HG03521 (cell line): ENCODE results near the gene TTR.

Source experiments
- ATAC-seq: cut with Tn5 transposase; IDR thresholded peaks from one replicate; pipeline ENCODE4 v1.9.1; 2021; ENCODE audit warnings: mild to moderate bottlenecking, moderate library complexity; ENCODE audit not compliant: unreplicated experiment

TTR gene

DNA sequence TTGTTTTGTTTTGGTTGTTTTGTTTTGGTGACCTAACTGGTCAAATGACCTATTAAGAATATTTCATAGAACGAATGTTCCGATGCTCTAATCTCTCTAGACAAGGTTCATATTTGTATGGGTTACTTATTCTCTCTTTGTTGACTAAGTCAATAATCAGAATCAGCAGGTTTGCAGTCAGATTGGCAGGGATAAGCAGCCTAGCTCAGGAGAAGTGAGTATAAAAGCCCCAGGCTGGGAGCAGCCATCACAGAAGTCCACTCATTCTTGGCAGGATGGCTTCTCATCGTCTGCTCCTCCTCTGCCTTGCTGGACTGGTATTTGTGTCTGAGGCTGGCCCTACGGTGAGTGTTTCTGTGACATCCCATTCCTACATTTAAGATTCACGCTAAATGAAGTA is at the start of gene TTR:
TSS of gene TTR (plus strand) at position 250 of the 400 bp plus-strand sequence. CDS start at position 276, 26 bp downstream.
- ATAC-seq: no peak

GRCh38 chr18:31546476-31546875 is 45.2 kb upstream of the TTR start:
- ATAC-seq: no peak

- ATAC-seq: no peak
Observed at GRCh38 chr18:31548853-31549252, 42.8 kb upstream of the TTR start.

DNA sequence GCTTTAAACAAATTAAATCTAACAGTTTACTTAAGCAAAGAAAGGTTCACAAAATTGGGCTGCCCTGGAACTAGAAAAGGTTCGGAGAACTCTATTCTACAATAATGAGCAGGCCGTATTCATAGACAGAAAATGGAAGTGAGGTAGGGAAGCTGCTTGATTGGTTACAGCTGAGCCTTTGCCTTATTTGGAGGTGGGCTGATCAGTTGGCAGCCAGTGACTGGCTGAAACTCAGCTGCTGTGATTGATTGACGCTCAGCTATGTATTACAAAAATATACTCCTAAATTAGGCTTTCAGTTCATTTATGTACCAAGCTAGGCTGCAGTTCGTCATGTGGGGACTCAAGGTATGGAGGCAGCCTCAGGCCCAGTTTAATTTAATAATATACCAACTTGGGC is 42.3 kb upstream of the TTR start:
- ATAC-seq: no peak

- no peak for ATAC-seq
Observed at GRCh38 chr18:31551883-31552282, 39.8 kb upstream of the TTR start.

- no peak for ATAC-seq
Observed at GRCh38 chr18:31553800-31554199, 37.9 kb upstream of the TTR start.

GRCh38 chr18:31554776-31555175 is 36.9 kb upstream of the TTR start:
- no peak for ATAC-seq

DNA sequence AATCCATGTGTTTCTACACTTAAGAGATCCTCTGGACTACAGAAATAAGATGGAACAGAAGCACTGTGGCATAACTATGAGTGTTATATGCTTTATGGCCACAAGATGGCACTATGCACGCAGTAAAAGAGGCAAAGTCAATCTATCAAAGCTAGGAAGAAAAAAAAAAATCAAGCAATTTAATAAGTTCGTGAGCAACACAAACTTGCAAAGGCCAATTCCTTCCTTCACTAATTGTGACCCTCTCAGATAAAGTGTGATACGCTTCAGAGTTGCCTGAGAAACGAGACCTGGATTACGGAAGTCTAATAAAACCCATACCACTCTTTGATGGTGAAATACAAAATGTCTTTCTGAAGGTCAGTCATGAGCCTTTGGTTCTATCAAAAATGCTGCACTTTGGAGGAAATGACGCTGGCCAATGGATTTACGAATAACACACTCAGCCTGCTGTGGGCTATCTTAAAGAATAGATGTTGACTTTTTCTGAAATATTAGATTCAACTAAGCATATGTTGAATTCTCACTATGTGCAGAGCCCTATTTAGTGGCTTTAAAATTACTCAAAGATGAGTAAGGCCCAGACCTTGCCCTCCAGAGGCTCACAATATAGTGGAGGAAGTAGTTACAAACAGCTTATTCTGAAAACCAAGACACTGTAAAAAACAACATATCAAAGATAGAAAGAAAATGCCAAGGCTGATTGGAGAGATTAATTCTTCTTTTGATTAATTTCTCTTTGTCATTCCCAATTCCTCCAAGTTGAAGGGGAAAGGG is 35.5 kb upstream of the TTR start:
- no peak for ATAC-seq

GRCh38 chr18:31557446-31557845 is 34.2 kb upstream of the TTR start:
- no peak for ATAC-seq

GRCh38 chr18:31558567-31558966 is 33.1 kb upstream of the TTR start:
- no peak for ATAC-seq

DNA sequence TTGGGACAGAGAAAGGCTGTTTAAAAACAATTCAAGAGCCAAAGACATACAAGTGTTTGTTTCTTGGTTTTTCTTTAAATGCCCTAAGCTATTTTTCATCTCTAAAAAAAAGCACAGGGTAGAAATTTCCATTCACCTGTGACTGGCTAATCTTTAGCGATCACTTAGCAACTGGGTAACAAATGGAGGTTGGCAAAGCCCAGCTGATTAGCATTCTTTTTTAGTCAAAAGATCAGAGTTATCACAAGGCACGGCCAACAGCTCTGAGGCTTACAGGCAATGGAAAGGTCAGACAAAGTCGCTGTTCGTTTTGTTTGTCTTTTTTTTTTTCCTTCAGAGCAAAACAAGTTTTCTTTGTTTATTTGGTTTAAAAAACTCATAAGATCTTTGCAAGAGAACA is 29.0 kb upstream of the TTR start:
- no peak for ATAC-seq

- ATAC-seq: no peak
Observed at GRCh38 chr18:31563778-31564177, 27.9 kb upstream of the TTR start.

DNA sequence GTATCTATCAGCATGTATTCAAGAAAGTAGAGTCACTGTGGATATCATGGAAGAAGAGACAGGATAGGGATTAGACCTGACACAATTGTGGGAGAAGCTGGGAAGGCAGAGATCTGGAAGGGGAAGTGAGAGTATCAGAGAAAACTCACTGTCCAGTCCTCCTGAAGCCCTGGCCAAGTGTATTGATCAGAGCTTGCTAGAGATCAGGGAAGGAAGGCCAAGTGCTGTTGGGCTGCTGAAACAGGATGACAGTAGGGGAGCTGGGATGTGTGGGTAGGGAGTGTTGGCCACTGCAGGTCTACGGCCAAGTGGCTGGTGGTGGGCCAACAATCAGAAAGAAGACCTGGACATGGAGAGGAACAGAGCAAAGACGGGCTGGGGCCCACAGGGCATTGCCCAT is 26.3 kb upstream of the TTR start:
- no peak for ATAC-seq

DNA sequence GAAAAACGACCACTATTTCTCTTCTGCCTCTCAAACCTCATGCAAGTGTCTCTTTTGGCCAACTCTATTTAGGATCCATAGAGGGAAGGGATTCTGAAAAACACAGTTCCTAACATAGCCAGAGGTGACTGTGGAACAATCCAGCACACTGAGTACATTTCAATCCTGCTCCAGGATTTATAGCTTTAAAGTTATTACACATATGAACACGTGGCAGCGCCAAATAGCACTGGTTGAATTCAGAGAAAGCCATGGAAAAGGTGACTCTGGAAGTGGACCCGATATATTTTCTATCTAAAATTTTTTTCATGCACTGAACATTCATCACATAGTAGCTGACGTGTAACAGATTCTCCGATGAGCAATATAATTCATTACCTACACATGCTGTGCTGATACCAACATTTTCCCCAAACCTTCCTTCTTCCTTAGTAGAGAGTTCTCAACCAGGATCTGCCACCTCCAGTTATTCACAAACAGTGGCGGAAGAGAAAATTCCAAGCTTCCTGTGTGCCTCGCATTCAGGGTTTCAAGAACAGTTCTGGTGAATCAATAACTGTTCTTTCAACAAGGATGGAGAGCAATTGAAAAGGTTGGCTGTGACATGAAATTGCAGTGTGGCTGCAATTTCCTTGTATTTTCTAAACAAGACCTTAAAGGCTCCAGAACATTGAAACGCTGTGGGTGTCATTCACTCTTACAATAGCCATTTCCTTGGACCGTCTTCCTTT is 25.7 kb upstream of the TTR start:
- no peak for ATAC-seq

- no peak for ATAC-seq
Observed at GRCh38 chr18:31566576-31567306, 24.9 kb upstream of the TTR start.

- no peak for ATAC-seq
Observed at GRCh38 chr18:31572368-31572767, 19.3 kb upstream of the TTR start.

GRCh38 chr18:31573051-31573450 is 18.6 kb upstream of the TTR start:
- ATAC-seq: no peak

DNA sequence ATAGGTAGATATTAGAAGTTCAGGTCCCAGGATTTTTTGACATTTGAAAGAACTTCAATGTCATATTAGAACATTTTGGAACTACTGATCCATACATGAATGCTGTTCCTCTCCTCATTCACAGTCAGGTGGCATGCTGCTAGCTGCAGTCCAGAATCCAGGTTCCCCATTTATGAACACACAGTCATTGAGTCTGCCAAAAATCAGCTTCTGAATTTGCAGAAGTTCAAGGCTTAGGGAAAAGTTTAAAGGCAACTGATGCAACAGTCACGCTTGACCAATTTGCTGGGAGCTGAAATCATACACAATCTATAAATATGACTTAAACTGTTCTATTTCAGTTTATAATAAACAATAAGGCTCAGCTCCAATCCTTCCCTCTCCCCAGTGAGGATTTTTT is 17.3 kb upstream of the TTR start:
- ATAC-seq: no peak

DNA sequence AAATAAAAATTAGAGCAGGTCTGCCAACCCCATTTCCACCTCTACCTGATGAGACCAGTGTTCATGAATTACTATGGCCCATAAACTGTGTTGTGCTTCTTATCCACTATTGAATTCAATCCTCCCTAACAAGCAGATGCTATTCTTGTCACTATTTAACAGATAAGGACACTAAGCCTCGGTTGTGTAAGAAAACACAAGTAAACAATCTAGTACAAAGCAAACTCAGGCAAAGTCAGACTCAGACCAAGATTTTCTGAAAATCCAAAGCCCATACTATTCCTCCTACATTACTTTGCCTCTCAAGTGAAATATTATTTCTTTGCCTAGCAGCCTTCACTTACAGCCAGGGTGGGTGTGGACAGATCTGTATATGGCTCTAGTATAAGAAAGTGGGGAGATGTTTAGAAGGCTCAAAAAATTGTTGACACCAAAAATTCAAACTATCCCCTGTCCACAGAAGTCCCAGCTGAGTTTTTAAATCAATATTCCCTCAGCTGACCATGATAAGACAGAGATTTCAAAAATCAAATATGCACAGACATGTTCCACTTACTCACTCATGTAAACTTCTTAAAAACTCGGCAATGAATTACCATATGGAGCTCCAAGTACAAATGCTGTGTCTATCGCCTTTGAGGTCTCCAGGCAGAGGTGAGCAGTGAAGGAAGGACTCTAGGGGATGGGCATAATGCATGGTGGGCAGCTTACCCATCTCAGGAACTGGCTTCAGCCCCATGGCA is 16.0 kb upstream of the TTR start:
- no peak for ATAC-seq

- no peak for ATAC-seq
Observed at GRCh38 chr18:31576670-31577069, 15.0 kb upstream of the TTR start.

- ATAC-seq: no peak
Observed at GRCh38 chr18:31577195-31577594, 14.5 kb upstream of the TTR start.
